NB4 (cell line): ENCODE data around the gene FAM171A1.

Experiments used
- POLR2A ChIP-seq: IDR thresholded peaks from 2 replicates; pipeline ENCODE4 v1.6.1; 2011; ENCODE audit warnings: mild to moderate bottlenecking; ENCODE audit not compliant: insufficient read length; ENCODE audit errors: extremely low read depth
- TF ChIP-seq, protein P1 (sequence below): IDR thresholded peaks from one replicate; pipeline ENCODE4 v1.5.1; 2012; ENCODE audit warnings: low read depth, low read length
- TF ChIP-seq, protein P2 (sequence below): IDR thresholded peaks from 2 replicates; pipeline ENCODE4 v1.6.1; 2011; ENCODE audit warnings: low read depth, low read length

- TF ChIP-seq, protein P1, sequence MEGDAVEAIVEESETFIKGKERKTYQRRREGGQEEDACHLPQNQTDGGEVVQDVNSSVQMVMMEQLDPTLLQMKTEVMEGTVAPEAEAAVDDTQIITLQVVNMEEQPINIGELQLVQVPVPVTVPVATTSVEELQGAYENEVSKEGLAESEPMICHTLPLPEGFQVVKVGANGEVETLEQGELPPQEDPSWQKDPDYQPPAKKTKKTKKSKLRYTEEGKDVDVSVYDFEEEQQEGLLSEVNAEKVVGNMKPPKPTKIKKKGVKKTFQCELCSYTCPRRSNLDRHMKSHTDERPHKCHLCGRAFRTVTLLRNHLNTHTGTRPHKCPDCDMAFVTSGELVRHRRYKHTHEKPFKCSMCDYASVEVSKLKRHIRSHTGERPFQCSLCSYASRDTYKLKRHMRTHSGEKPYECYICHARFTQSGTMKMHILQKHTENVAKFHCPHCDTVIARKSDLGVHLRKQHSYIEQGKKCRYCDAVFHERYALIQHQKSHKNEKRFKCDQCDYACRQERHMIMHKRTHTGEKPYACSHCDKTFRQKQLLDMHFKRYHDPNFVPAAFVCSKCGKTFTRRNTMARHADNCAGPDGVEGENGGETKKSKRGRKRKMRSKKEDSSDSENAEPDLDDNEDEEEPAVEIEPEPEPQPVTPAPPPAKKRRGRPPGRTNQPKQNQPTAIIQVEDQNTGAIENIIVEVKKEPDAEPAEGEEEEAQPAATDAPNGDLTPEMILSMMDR = no peak
- no peak for TF ChIP-seq POLR2A
- TF ChIP-seq, protein P2, sequence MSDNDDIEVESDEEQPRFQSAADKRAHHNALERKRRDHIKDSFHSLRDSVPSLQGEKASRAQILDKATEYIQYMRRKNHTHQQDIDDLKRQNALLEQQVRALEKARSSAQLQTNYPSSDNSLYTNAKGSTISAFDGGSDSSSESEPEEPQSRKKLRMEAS = no peak
Measured at GRCh38 chr10:15305161-15305560, 65.9 kb downstream of the FAM171A1 start.
